Right forelimb (tissue), 1 donor: ENCODE measurements around the gene ERP27.
A peak's percentile ranks its signal among the peaks of the same experiment; 100 is the strongest.

ENCODE experiments used
- DNase-seq: peaks from one replicate; pipeline ENCODE4 v3.0.0-alpha.2; 2018

The ERP27 gene

DNA sequence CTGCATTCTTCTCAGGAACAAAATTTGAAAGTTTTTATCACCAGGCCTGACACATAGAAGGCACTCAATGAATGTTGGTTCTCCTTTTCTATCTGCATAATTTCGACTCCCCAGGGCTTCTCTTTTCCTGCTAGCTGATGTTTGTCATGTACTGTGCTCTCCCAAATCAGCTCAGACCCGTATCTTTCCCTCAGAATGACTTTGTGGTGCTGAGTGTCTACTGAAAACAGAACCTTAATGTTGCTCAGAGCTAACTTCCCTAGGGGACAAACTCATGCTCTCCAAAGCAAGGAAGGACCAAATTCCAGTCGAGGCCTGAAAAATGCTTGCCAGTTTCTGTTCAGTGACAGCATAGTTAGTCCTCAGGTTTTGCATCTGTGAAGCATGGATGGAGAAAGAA is 21.1 kb upstream of the ERP27 start:
- no peak for DNase-seq

DNA sequence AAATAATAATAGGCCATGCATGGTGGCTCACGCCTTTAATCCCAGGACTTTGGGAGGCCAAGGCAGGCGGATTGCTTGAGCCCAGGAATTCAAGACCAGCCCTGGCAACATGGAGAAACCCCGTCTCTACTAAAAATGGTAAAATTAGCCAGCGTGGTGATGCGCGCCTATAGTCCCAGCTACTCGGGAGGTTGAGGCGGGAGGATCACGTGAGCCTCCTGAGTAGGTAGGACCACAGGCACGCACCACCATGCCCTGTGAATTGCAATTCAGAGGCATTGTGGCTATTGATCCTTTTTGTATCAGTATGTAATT is 20.7 kb upstream of the ERP27 start:
- DNase-seq, result no peak

DNA sequence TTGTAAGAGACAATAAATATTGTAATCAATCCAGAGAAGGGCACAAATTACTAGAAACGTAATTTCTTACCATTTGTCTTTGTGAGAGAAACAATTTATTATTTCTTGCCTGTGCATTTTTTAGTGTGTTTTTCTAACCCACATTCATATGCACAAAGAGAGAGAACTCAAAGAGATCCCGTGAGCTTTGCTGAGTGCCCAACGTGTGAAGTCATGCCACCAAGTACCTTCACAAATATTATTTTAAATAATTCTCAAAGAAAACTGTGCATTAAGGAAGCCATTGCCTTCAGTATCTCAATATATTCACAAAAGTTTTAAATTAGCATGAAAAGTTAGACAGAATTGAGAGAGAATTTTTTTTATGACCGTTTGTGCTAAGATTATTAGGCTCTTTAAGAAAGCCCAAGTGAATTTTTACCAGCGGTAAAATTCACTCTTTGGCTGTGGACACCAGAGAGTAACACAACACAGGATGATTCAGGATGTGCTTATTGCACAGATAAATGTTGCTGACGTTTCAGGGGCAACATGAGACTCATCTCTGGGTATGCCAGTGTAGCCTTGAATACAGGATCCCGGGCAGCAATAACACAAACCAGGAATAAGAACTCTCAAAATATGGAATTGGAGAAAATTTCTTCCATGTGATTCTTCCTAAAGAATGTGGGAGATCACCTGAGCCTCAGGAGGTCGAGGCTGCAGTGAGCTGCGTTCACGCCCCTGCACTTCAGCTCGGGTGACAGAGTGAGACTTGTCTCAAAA is 20.2 kb upstream of the ERP27 start:
- no peak for DNase-seq

DNA sequence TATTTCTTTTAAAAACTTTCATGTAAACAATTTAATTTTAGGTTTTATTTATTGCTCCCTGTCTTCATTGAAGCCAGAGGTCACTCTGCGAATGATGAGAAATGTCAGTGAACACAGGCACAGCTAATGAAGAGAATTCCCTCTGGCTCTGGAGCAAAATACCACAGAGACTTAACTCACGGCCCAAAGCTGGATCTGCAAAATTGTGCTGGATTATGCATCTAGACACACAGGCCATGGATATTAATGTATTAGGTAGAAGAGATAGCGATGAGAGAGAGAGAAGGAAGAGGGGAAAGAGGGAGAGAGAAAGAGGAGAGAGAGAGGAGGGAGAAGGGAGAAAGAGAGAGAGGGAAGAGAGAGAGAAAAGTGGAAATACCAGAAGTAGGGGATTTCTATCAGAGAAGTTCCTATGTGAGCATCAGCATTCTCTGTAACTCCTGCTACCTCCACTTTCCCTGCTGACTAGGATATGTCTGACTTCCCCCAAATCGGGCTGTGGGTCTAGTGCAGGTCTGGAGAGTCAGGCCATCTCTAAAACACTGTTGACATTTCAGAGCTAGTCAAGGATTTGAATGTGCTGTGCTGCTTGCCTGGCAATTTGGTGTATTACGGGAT is 19.3 kb upstream of the ERP27 start:
- no peak for DNase-seq

DNA sequence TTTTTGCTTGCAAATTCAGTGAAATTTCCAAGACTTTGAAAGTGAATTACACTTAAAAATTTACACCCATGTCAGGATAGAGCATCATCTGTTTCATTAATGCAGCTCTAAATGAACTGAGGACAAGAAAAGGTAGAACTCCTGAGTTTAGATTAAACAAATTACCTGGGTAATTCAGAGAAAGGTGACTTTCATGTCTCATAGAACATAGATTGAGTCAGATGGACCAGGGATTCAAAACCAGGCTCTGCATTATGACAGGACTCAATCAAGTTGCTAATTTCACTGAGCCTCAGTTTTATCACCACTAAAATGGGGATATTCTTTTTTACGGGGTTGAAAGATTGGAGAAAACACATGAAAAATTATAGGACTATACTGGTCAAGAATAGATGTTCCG is 18.6 kb upstream of the ERP27 start:
- no peak for DNase-seq

DNA sequence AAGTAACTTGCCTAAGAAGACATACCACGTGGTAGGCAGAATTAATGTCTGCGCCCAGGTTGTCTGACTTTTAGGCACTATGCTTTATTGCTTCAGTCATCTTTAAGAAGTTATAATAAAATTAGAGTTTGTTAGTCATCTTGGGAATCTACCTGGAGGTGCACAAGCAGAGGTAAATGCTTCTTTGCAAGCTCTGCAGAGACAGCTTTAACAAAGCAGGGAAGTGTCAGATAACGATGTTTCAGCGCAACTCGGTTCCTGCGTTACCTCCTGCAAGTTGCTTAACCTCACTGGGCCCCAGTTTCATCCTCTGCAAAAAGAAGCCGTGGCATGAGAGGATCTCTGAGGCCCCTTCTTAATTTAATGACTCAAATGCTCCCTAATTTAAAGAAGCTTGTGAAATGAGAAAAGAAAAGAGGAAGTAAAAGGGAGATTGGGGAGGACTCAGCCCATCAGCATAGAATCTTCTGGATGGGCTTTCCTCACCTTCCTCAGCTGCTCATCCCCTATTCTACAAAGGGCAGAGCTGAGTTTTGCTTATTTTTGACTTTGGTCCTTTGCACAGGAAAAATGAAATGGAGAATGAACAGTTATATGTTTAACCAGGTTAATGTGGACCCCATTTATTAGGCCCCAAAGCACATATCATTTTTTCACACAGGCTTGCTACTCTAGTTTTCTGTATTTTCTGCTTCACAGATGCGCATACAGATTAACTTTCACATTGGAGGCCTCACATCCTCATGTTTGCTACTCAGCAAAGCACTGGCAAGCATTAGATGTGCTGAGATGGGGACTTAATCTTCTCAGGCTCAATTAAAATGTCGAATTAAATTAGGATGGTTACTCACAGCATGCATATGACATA is 17.9 kb upstream of the ERP27 start:
- DNase-seq, result no peak

DNA sequence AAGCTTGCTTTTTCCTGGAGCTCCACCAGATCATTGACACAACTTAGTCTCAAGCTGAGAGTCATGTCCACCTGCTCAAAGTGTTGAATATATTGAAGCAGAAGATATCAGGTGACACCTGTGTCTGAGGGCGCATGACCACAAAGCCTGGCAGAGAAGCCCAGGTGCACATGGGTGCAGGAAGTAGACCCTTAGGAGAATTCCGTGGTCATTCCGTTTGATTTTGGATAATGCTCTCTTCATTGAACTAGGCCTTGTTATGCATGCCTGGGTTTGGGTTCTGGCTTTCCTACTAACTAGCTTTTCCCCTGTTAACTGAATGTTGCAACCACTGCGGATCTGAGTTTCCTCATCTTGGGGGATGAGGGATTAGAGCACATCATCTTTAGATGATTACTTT is 15.9 kb upstream of the ERP27 start:
- DNase-seq, result no peak

DNA sequence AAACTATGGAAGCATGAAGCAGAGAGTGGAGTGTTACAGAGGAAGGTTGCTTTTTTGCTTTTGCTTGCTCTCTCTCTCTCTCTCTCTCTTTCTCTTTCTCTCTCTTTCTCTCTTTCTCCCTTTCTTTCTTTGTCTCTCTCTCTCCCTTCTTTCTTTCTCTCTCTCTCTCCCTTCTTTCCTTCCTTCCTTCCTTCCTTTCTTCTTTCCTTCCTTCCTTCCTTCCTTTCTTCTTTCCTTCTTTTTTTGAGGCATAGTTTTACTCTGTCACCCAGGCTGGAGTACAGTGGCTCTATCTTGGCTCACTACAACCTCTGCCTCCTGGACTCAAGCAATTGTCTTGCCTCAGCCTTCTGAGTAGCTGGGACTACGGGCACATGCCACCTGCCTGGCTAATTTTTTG is 15.4 kb upstream of the ERP27 start:
- DNase-seq, result no peak

DNA sequence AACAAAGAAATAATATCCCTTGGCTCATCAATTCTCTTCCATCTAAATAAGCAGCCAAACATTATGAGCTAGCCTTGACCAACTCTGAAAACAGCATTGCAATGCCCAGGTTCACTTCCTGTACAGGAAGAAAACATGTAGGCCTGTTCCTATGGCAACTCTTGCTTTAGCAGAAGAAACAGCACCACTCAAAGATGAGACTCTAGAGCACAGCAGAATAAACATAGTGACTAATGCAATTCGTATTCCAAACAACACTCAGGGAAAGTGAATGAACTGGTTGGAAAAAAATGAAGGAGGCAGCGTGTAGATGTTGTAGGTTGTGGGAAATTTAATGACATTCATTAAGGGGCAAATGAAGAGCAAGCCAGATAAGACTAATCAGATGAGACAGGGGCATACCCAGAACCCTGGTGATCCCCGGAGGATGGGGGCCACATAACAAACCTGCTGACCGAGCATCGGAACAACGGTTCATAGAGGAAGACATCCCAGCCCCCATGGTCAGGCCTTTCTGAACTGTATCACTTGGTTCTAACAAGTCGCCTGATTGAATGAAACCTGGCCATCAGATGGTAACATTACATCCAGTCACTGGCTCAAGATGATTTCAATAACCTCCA is 14.1 kb upstream of the ERP27 start:
- no peak for DNase-seq

DNA sequence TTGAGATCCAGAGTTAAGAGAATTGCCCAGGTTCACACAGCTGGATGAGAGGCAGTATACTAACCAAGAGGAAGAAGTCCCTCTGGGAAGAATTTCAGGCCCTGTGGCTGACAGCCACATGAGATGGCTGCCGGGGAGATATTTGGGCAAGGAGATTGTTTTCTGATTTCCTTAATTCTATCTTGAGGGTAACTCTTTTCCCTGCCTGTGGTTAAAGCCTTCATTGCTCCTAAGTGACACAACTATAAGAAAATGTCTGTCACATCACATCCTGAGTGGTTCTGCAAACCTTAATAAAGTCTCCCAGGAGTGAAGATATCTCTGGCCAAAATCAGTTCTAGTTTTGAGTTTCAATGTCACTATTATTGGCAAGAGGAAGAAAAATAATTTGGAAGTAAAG is 13.5 kb upstream of the ERP27 start:
- DNase-seq, result no peak

DNA sequence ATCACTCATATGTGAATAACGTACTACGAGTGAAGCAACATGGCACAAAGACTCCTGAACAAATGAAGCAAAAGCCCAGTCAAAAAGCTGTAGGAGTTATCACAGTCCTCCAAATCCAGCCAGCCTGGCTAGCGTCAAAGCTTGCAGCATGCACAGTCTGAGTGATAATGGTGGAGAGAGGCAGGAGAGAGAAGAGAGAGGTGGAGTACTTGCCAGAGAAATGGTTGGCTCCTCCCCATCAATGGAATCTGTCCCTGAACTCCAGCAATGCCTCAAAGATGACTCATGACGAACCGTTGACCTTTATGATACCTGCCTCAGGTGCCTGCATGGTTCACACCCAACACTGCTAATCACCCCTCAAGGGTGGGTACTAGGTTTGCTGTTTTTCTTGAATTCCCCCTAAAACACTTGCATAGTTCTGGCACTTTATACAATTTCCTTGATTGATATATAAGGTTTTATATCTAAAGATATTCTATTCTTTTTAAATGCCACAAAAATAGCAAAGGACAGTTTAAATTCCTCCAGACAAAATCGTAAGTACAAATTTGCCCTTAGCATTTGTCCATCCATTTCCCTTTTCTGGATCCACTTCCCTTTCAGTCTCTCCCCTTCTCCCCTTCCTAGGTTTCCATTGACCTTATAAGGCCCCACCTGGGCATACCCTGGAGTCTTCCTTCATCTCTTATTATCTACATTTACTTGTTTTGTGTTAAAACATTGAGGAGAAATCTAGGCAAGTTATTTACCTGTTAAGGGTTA is 12.8 kb upstream of the ERP27 start:
- DNase-seq, result no peak

DNA sequence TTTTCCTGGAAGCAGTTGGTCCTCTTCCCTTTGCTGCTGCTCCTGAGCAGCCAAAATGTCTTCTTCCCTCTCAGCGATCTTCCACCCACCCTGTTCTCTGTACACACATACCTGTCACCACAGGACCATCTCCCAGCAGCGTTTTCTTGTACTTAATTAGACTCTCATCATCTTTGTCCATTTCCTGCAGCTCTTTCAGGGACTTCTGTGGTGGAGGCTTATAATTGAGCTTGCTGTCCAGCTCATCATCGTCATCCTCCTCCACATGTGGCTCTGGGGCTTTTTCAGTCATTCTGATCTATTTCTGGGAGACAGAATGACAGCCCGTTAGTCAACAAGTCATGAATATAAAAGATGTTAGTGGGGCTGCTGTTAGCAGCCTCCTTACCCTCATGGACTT is 12.1 kb upstream of the ERP27 start:
- DNase-seq, result no peak

DNA sequence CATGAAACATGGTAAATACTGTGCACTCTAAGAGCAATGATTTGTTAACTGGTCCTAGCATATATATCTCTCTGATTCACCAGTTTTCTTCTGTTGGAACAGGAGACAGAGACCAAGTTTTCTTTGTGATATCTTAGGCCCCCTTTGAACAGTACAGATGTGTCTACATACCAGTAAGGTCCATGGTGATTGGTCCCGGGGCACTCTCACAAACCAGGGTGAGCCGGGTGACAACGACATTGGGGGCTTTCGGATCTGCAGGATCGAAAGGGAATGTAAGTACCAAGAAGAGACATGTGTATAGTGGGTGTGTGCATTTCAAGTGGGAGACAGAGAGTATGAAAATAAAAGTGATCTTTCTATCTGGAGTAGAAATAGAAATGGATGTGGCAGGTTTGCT is 11.3 kb upstream of the ERP27 start:
- DNase-seq, result no peak

DNA sequence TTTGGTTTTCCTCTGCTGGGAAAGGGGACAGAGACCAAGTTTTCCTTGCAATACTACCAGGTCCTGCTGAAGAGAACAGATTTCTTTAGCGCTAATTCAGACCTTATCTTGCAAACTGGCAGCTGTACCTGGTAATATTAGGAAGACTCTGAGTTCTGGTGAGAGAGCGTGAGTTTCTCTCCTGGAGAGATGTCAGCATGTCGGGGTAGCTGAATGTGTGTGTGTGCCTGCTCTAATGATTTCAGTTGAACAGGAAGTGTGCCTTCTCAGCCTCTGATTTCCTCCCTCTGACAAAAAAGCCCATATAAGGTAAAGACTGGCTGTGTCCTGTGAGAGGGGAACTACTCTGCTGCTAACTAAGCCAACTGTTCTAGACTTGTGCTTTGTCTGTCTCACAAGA is 10.3 kb upstream of the ERP27 start:
- DNase-seq, result peak; percentile 49

DNA sequence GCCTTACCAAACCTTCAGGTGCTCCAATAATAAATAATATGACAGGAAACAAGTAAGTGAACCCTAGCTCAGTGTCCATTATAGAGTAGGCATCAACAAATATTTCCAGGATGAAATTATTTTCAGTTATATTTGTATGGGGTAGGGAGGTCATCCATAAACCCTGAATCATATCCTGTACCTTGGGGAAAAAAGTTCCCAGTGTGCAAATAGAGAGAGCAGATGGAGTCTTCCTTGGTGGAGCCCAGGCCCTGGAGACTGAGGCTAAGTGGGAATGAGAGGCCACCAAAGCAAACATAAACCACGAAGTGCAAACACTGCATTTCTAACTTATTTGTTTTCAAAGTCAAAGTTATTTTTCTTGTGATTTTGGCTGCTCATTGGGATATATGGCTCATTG is 8.5 kb upstream of the ERP27 start:
- no peak for DNase-seq

DNA sequence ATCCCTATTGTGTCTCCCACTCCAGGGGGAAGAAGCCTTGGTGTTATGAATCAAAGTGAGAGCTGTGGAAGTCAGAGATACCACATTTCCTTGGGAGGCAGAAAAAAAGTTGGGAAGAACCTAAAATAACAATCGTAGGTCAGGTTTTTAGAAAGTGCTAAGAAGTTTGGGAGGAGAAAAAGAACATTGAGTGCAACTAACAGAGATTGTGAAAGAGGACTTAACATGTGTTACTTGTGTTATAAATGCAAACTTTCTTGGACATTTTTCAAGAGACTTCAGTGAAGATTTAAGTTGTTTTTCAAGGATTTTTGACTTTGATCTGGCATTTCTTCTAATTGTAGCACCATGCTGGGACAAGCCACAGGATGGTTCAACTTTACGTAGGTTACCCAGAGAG is 7.8 kb upstream of the ERP27 start:
- no peak for DNase-seq

DNA sequence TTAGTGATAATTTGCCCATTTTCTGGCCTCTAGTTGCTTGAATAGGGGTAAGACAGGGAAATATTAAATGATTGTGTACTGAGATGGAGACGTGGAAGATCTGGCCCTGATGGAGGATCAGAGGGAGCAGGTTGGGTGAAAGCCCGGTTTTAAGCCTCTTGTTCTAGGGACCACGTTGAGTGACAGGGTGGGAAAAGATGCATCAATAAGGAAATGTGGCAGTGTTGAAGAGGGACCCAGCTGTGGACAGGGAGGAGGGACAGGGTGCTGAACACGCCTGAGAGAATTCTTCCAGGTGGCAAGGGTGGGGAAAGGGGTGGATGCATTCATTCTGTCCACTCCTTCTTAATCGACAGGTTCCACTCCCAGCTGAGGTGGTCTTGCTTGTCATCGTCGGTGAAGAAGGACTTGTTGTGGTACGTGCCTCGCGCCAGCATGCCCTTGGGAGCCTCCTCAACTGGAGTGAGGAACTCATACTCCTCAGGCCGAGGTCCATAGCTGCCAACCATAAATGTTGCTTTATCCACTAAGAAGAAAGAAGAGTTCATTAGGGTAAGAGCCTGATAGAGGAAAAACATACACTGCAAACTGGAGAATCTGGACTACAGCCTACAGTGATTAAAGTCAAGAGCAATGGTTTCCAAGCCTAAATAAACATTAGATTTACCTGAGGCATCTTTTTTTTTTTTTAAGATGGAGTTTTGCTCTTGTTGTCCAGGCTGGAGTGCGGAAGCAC is 4.0 kb upstream of the ERP27 start:
- DNase-seq, result no peak

DNA sequence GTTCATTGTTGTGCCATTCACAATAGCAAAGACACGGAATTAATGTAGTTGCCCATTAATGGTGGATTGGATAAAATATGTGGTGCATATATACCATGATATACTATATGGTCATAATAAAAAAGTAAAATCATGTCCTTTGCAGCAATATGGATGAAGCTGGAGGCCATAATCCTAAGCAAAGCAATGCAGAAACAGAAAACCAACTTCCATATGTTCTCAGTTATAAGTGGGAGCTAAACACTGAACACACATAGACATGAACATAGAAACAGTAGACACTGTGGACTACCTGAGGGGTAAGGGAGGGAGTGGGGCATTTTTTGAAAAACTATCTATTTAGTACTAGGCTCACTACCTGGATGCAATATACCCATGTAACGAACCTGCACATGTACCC is 3.0 kb upstream of the ERP27 start:
- no peak for DNase-seq

DNA sequence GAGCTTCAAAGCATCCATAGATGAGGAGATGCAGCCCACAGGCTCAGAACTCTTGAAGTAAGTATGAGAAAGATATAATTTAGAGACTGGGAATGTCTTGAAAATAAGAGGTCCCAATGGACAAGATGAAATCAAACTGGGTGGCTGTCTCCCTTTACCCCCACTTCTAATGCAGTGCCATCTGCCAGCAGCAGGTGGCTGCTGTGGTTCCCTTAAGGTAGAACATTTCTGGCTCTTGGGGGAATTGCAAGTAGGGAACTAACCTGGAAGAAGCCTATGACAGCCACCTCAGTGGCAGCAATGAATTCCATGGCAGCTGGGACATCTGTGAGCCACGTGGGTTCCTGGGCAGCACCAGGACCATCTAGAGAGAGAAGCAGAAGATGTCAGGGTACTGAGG is 648 bp downstream of the ERP27 start:
- no peak for DNase-seq

DNA sequence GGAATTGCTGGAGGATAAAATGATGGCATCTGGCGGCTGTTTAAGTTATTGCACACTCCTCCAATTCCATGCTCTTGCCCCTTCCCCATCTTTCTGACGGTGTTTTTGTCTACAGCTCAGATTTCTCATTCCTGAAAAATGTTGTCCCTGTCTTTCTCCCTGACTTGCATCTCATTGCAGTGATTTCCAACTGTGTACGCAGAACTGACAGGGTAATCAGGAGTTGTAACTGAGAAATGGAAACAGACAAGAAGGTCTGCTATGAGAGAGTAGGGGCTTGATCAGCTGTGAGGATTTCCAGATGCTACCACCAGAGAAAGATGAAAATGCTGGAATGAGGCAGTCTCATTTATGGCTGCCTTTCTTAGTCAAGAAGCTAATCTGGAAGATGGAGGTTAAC is 1.3 kb downstream of the ERP27 start:
- DNase-seq, result no peak

DNA sequence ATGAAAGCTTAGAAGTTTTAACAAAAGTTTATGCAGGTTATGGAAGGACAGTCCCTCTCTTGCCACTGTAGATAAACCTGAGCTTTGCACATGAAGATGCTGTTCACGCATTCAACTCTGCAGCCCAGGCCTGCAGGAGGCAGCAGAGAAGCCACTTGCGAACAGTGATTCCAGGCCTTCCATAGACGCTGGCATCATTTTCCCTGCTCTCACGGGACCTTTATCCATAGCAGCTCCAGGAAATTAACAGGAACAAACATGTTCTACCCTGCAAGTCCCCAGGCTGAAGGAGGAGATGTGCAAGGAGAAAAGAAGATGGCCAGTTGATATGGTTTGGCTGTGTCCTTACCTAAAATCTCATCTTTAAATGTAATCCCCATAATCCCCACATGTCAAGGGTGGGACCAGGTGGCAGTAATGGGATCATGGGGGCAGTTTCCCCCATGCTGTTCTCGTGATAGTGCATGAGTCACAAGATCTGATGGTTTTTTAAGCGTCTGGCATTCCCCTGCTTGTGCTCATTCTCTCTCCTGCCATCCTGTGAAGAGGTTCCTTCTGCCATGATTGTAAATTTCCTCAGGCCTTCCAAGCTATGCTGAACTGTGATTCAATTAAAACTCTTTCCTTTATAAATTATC is 2.0 kb downstream of the ERP27 start:
- no peak for DNase-seq

DNA sequence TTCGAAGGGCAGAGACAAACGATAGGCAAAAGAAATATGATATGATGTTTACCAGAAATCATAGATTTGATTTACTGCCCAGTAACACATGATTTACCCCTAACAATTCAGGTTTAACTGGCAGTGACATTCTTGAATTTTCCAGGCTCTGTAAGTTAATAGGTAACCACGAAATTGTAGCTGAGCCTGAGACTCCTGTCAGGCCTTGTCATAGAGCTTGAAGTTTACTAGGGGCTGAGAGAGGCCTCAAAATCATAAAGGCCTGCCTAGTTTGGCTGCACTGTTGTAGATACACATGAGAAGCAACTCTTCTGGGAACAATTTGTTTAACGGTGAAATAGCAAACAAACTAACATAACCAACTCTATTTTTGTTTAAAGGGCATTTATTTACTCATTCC is 3.3 kb downstream of the ERP27 start:
- DNase-seq, result no peak
